Gastroesophageal sphincter (tissue), 3 donors: ENCODE measurements around the gene TMEM168.
"Not testable (repeated sequence)": the region's sequence is repeated elsewhere in the genome, so short reads cannot be mapped to it uniquely, and the experiment has no call there.

Experiments used
- EP300 ChIP-seq: sonication (generic); formaldehyde crosslinking; IDR thresholded peaks from one replicate; pipeline ENCODE4 v1.6.1; 2017; ENCODE audit warnings: antibody characterized with exemption, mild to moderate bottlenecking
- POLR2A ChIP-seq, 2 donors: fragments of 450-650 bp; IDR thresholded peaks; one replicate each; pipeline ENCODE4 v1.6.1; 2017; ENCODE audit warnings: antibody characterized with exemption in 2 of 2, mild to moderate bottlenecking in 2 of 2, moderate library complexity in 1 of 2
- POLR2AphosphoS5 ChIP-seq: sonication (generic); formaldehyde crosslinking; IDR thresholded peaks from one replicate; pipeline ENCODE4 v1.6.1; 2017; ENCODE audit warnings: antibody characterized with exemption
- TF ChIP-seq, protein P1 (sequence below), 4 experiments: fragments of 200-600 bp in 2 of 4; fragments of 450-650 bp in 2 of 4; sonication (generic) in 1 of 4; IDR thresholded peaks; one replicate each; pipeline ENCODE4 v1.5.1; 2017 to 2019; ENCODE audit warnings: antibody characterized with exemption in 4 of 4, mild to moderate bottlenecking in 2 of 4, moderate library complexity in 2 of 4

DNA sequence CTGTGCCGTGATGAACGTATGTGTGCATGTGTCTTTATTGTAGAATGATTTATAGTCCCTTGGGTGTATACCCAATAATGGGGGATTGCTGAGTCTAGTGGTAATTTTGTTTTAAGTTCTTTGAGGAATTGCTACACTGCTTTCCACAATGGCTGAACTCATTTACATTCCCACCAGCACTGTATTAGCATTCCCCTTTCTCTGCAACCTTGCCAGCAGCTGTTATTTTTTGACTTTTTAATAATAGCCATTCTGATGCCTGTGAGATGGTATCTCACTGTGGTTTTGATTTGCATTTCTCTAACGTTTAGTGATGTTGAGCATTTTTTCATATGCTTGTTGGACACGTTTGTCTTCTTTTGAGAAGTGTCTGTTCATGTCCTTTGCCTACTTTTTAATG is 45.7 kb upstream of the TMEM168 start:
- TF ChIP-seq, protein P1, sequence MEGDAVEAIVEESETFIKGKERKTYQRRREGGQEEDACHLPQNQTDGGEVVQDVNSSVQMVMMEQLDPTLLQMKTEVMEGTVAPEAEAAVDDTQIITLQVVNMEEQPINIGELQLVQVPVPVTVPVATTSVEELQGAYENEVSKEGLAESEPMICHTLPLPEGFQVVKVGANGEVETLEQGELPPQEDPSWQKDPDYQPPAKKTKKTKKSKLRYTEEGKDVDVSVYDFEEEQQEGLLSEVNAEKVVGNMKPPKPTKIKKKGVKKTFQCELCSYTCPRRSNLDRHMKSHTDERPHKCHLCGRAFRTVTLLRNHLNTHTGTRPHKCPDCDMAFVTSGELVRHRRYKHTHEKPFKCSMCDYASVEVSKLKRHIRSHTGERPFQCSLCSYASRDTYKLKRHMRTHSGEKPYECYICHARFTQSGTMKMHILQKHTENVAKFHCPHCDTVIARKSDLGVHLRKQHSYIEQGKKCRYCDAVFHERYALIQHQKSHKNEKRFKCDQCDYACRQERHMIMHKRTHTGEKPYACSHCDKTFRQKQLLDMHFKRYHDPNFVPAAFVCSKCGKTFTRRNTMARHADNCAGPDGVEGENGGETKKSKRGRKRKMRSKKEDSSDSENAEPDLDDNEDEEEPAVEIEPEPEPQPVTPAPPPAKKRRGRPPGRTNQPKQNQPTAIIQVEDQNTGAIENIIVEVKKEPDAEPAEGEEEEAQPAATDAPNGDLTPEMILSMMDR (IDR thresholded peaks at IDR 0.05) = not testable (repeated sequence)
- TF ChIP-seq POLR2A (IDR thresholded peaks at IDR 0.05); EP300; POLR2AphosphoS5: not testable (repeated sequence)
